RWPE2 (cell line): ENCODE results near the gene IFI27.

ENCODE experiments used
- ATAC-seq: fragments of 200-7000 bp; cut with Tn5 transposase; 3 replicates; pipeline ENCODE4 v1.9.1; 2021; ENCODE audit warnings: low read depth
- DNase-seq: peaks from one replicate; pipeline ENCODE4 v3.0.0-alpha.2; 2020; ENCODE audit warnings: low spot score
- H3K27ac ChIP-seq: fragments of 450-650 bp; 2 replicates; pipeline ENCODE4 v1.5.1; 2017; ENCODE audit warnings: mild to moderate bottlenecking; ENCODE audit not compliant: poor library complexity, severe bottlenecking
- H3K27me3 ChIP-seq: fragments of 250-450 bp; sonication (Bioruptor Pico); 2 replicates; pipeline ENCODE4 v1.5.1; 2021; ENCODE audit warnings: mild to moderate bottlenecking, moderate library complexity; ENCODE audit not compliant: insufficient read depth, poor library complexity, severe bottlenecking
- H3K36me3 ChIP-seq: fragments of 250-450 bp; sonication (Bioruptor Pico); 2 replicates; pipeline ENCODE4 v1.5.1; 2020; ENCODE audit warnings: low read depth, mild to moderate bottlenecking, moderate library complexity
- H3K4me1 ChIP-seq: fragments of 250-450 bp; sonication (Bioruptor Pico); 2 replicates; pipeline ENCODE4 v1.5.1; 2021; ENCODE audit warnings: mild to moderate bottlenecking, moderate library complexity; ENCODE audit not compliant: insufficient read depth, poor library complexity, severe bottlenecking
- H3K4me3 ChIP-seq: fragments of 250-450 bp; sonication (Bioruptor Pico); 2 replicates; pipeline ENCODE4 v1.5.1; 2021; ENCODE audit warnings: mild to moderate bottlenecking, moderate library complexity; ENCODE audit not compliant: severe bottlenecking
- H3K9me3 ChIP-seq: fragments of 250-450 bp; sonication (Bioruptor Pico); 2 replicates; pipeline ENCODE4 v1.5.1; 2021; ENCODE audit warnings: mild to moderate bottlenecking, moderate library complexity; ENCODE audit not compliant: severe bottlenecking
- TF ChIP-seq, protein P1 (sequence below): fragments of 450-650 bp; IDR thresholded peaks from one replicate; pipeline ENCODE4 v1.5.1; 2017; ENCODE audit warnings: mild to moderate bottlenecking, moderate library complexity; ENCODE audit not compliant: poor library complexity, severe bottlenecking

Gene IFI27

DNA sequence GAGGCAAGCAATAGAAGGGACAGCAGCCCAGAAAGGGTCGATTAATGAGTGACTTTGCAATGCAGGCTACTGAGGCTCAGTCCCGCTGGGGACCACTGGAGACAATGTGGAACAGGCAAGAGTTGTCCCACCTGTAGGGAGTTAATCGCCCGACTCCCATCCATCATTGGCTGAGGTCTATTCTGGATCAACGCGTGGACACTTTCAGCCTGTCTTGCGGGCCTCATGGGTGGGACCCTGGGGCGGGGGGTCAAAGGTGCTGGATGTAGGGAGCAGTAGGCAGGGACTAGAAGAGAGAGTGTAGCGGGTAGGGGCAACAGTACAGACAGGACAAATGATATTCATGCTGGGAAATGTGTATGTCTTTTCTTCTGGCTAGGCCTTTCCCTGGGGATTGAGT lies 12.8 kb downstream of the IFI27 start:
- Histone ChIP-seq H3K36me3 (no peaks in the 10 kb centered on the region), H3K4me3 (no peak overlapping the region), H3K27ac (no peak overlapping the region), H3K4me1 (no peaks in the 10 kb centered on the region), H3K9me3 (no peaks in the 10 kb centered on the region), H3K27me3 (no peaks in the 10 kb centered on the region)
- DNase-seq (no peak), ATAC-seq (no peak)
- TF ChIP-seq, protein P1, sequence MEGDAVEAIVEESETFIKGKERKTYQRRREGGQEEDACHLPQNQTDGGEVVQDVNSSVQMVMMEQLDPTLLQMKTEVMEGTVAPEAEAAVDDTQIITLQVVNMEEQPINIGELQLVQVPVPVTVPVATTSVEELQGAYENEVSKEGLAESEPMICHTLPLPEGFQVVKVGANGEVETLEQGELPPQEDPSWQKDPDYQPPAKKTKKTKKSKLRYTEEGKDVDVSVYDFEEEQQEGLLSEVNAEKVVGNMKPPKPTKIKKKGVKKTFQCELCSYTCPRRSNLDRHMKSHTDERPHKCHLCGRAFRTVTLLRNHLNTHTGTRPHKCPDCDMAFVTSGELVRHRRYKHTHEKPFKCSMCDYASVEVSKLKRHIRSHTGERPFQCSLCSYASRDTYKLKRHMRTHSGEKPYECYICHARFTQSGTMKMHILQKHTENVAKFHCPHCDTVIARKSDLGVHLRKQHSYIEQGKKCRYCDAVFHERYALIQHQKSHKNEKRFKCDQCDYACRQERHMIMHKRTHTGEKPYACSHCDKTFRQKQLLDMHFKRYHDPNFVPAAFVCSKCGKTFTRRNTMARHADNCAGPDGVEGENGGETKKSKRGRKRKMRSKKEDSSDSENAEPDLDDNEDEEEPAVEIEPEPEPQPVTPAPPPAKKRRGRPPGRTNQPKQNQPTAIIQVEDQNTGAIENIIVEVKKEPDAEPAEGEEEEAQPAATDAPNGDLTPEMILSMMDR, result no peak

DNA sequence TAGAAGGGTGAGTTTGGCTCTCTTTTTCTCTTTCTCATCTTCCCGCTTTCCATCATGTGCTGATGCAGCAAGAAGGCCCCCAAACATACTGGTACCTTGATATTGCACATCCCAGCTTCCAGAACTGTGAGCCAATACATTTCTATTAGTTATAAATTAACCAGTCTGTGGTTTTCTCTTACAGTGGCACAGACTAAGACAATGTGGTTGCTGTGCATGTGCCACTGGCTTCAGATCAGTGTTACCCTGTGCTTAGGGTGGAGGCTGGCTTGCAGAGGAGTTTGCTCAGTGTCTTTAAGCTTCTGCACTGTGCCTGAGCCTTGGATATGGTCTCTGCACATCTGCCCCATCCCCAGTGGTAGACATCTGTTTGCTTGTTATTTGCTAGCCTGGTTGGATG lies 13.3 kb downstream of the IFI27 start:
- TF ChIP-seq, protein P1, result no peak
- Histone ChIP-seq H3K4me1 (no peaks in the 10 kb centered on the region), H3K36me3 (no peaks in the 10 kb centered on the region), H3K4me3 (no peak overlapping the region), H3K27me3 (no peaks in the 10 kb centered on the region), H3K27ac (no peak overlapping the region), H3K9me3 (no peaks in the 10 kb centered on the region)
- DNase-seq (no peak), ATAC-seq (no peak)

DNA sequence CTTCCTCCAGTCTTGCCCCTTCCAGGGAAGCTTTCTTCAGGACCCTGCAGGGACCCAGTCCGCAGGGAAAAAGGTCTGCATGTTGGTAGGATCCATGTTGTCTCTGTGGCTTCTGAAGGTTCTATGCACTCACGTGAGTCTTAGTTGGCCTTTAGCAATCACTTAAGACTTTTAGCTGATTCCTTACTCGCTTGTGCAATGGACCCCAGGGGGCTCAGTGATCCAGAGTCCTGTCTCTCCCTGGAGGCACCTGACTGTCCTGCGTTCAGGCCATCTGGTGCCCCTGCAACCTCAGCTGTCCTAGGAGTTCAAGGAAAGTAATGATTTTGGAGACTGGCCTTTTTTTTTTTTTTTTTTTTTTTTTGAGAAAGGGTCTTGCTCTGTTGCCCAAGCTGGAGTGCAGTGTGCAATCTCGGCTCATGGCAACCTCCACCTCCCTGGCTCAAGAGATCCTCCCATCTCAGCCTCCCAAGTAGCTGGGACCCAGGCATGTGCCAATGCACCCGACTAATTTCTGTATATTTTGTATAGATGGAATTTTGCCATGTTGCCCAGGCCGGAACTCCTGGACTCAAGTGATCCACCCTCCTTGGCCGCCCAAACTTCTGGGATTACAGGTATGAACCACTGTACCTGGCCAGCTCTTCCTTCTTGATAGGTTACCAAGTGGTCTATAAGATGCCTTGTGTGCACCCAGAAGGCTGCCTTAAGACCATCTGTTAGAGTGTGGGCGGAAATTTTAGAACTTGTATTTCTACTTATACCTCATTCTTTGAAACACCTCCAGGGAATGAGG lies 14.2 kb downstream of the IFI27 start:
- DNase-seq (no peak), ATAC-seq (no peak)
- TF ChIP-seq, protein P1, result no peak
- Histone ChIP-seq H3K9me3 (no peaks in the 10 kb centered on the region), H3K36me3 (no peaks in the 10 kb centered on the region), H3K4me1 (no peaks in the 10 kb centered on the region), H3K4me3 (no peak overlapping the region), H3K27me3 (no peaks in the 10 kb centered on the region), H3K27ac (no peak overlapping the region)

DNA sequence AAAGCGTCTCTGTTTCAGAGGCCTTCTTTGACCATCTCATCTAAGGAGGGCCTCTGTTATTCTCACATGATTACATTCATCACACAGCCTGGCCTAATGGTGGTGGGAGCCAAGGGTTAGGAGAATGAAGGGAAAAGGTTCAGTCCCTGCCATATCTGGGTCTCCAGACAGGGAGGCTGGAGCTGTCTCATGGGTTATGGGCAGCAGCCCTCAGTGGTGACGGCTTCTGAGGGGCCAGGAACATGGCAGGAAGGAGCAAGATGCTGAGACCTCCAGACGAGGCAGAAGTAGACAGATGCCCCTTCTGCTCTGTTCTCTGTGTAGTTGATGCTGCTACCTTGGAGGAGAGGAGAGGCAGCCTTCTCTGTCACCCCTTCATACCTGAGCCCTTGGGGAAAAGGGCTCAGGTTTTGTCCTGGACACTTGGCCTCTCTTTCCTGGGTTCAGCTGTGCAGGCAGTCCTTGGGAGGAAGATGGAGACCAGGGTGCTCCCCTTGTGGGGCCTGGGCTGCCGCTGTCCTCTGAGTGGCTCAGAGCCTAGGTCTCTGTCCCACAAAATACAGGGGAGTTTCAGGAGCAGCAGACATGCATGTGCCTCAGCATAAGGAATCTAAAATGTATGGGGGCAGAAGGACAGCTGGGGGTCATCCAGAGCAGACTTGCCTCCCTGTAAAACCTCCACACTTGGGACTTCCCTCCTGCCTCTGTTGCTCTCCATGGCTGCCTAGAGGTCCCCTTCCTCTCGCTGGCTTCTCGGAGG lies 15.3 kb downstream of the IFI27 start:
- TF ChIP-seq, protein P1, result no peak
- no peaks in the 10 kb centered on the region for H3K27me3 ChIP-seq
- ATAC-seq, result no peak

DNA sequence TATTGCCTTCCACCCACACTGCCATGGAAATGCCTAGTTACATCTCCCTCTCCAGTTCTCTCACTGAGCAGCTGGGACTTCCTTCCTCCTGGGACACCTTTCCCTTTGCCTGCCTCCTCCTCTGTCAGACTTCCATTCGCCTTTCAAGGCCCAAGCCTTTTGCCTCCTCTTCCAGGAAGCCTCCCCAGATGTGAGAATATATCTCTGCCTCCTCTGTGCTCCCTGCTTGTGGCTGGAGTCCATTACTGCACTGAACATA lies 15.8 kb downstream of the IFI27 start:
- TF ChIP-seq, protein P1, result no peak
- Histone ChIP-seq H3K9me3 (no peaks in the 10 kb centered on the region), H3K27me3 (no peaks in the 10 kb centered on the region), H3K36me3 (no peaks in the 10 kb centered on the region), H3K4me3 (no peak overlapping the region), H3K4me1 (no peaks in the 10 kb centered on the region), H3K27ac (no peak overlapping the region)
- DNase-seq, result no peak
- ATAC-seq, result no peak

More for the DNA sequence above, 15.3 kb downstream of the IFI27 start:
- Histone ChIP-seq H3K4me1 (no peaks in the 10 kb centered on the region), H3K36me3 (no peaks in the 10 kb centered on the region), H3K27ac (no peak overlapping the region), H3K9me3 (no peaks in the 10 kb centered on the region), H3K4me3 (no peak overlapping the region)
- DNase-seq, result no peak
